GM18502 (cell line): Measurements from ENCODE around the gene SERPINB13.
"Not testable (repeated sequence)": the region's sequence is repeated elsewhere in the genome, so short reads cannot be mapped to it uniquely, and the experiment has no call there.

Source experiments
- ATAC-seq: cut with Tn5 transposase; IDR thresholded peaks from one replicate; pipeline ENCODE4 v1.9.1; 2021; ENCODE audit warnings: mild to moderate bottlenecking; ENCODE audit not compliant: unreplicated experiment, poor library complexity

Gene SERPINB13

DNA sequence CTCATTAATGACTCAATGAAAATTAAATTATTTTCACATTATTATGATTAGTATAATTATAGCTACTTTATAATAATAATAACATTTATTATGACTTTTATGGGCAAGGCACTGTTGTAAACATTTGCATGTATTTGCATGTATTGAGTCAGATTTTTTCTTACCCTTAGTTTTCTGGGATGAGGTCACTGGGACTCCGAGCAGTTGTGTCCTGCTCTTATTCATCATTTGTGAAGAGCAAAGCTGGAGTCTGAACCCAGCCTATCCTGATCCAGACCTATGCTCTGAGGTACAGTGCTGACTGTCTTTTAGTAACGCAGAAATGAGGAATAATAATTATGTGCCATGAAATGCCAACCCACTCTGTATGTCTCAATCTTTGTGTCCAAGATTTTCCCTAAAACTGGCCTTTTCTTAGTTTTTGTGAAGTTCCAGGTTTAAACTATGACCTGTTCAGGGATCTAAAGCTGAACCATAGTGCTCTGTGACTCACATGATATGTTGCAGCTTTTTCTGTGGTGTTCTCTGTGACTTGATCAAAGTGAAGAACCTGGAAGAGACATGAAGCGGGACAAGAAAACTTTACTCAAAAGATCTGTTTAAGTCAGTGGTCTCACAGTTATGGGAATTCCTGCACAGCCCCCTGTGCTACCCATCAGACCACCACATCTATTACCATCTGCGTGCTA lies 55.7 kb downstream of the SERPINB13 start:
- ATAC-seq: not testable (repeated sequence)

GRCh38 chr18:63644142-63644541 lies 57.0 kb downstream of the SERPINB13 start, which contains the start of gene SERPINB4:
Gene SERPINB4 (minus strand): TSS chr18:63644256. CDS start chr18:63643577, 679 bp downstream.
- ATAC-seq: not testable (repeated sequence)

DNA sequence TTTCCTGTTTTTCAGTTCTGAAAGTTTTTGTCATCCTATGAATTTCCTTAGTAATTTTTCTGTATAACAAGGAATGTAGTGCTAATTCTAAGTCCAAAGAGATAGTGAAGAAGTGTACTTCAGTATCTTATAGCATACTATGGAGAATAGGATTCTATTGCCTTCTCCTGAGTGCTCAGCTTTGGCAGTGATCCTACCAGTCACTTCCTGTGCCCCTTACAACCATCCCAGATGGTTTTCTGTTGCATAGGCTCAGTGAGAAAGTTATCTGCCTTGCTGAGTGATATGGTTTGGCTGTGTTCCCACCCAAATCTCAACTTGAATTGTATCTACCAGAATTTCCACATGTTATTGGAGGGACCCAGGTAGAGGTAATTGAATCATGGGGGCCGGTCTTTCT lies 57.6 kb downstream of the SERPINB13 start:
- ATAC-seq: not testable (repeated sequence)

DNA sequence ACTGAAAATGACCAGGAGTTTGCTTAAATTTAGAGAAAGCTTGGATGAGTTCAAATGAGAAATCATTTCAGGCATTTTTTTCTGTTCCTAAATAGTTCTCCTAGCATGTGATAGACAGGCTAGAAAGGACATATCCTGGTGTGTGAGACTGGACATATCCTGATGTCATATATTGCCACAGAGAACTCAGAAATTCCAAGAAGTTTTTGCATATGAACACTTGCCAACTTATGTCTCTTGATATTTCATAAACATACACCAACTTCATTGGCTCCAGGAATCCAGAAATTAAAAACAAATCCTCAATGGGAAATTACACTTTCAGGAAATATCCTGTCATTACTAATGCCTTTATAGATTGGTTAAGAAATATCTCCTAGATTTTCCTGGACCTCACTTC lies 59.8 kb downstream of the SERPINB13 start:
- no peak for ATAC-seq

- no peak for ATAC-seq
Observed at GRCh38 chr18:63648241-63648640, 61.1 kb downstream of the SERPINB13 start.
